OCI-LY7 (cell line): Measurements from ENCODE around the gene ZNF445. TPM values are rescaled to one million over a fixed set of nuclear protein-coding genes. Genes with fewer than 3 reads are reported as not detected.

Experiments
- BruUV-seq: library from RNA; stranded (reverse); fragments of 400-500 nt; replicated peaks from 2 replicates; lab custom pipeline; 2021; lab: Mats Ljungman, UMichigan
- CTCF ChIA-PET: fragments of 300-600 bp; sonication (Branson Sonifier 250); formaldehyde crosslinking; loops from one replicate; lab custom pipeline; 2022; ENCODE audit warnings: antibody characterized with exemption; ENCODE audit not compliant: unreplicated experiment; lab: Charles Lee
- POLR2A ChIA-PET: fragments of 300-600 bp; sonication (Branson Sonifier 250); formaldehyde crosslinking; loops from one replicate; lab custom pipeline; 2022; ENCODE audit warnings: antibody characterized with exemption; lab: Charles Lee
- DNase-seq: peaks from one replicate; pipeline ENCODE4 v3.0.0-alpha.2; 2015; ENCODE audit warnings: low spot score
- H2AFZ ChIP-seq: fragments of 200-600 bp; sonication (generic), shearing (Covaris generic); 2 replicates; pipeline ENCODE4 v1.6.1; 2014; ENCODE audit warnings: mild to moderate bottlenecking, antibody characterized with exemption, low read length, moderate library complexity
- H3K27ac ChIP-seq: fragments of 200-600 bp; sonication (generic); 2 replicates; pipeline ENCODE4 v1.5.1; 2014; ENCODE audit warnings: mixed run types, low read depth, mild to moderate bottlenecking, moderate library complexity, low read length, inconsistent platforms; ENCODE audit not compliant: poor library complexity, severe bottlenecking
- H3K36me3 ChIP-seq: fragments of 200-600 bp; sonication (generic); 2 replicates; pipeline ENCODE4 v1.6.1; 2014; ENCODE audit warnings: mild to moderate bottlenecking, antibody characterized with exemption, low read length, moderate library complexity, mixed read lengths; ENCODE audit not compliant: insufficient read depth
- H3K4me1 ChIP-seq: fragments of 200-600 bp; sonication (generic); 2 replicates; pipeline ENCODE4 v1.5.1; 2014; ENCODE audit warnings: mild to moderate bottlenecking, low read length; ENCODE audit not compliant: insufficient read depth, poor library complexity, severe bottlenecking
- H3K4me2 ChIP-seq: fragments of 200-600 bp; sonication (generic); 2 replicates; pipeline ENCODE4 v1.6.1; 2014; ENCODE audit warnings: mild to moderate bottlenecking, low read length
- H3K4me3 ChIP-seq: fragments of 200-600 bp; sonication (generic); 2 replicates; pipeline ENCODE4 v1.5.1; 2014; ENCODE audit warnings: mild to moderate bottlenecking, low read depth, low read length; ENCODE audit not compliant: poor library complexity, severe bottlenecking
- H3K79me2 ChIP-seq: fragments of 200-600 bp; sonication (generic); 2 replicates; pipeline ENCODE4 v1.6.1; 2016; ENCODE audit warnings: low read depth, mild to moderate bottlenecking, low read length, moderate library complexity, mixed read lengths; ENCODE audit not compliant: insufficient read depth
- H3K9me2 ChIP-seq: fragments of 200-600 bp; sonication (generic); 2 replicates; pipeline ENCODE4 v1.6.1; 2016; ENCODE audit warnings: mild to moderate bottlenecking, low read length, mixed read lengths; ENCODE audit not compliant: insufficient read depth
- H3K9me3 ChIP-seq: fragments of 200-600 bp; sonication (generic); 2 replicates; pipeline ENCODE4 v1.6.1; 2014; ENCODE audit warnings: mild to moderate bottlenecking, mixed run types, low read length, mixed read lengths
- H4K20me1 ChIP-seq: fragments of 200-600 bp; sonication (generic); 2 replicates; pipeline ENCODE4 v1.6.1; 2014; ENCODE audit warnings: mild to moderate bottlenecking, antibody characterized with exemption, low read length, moderate library complexity, mixed read lengths; ENCODE audit not compliant: insufficient read depth
- CTCF ChIP-seq: fragments of 200-600 bp; sonication (generic); conservative IDR thresholded peaks from 2 replicates; pipeline ENCODE4 v1.5.1; 2014; ENCODE audit warnings: mild to moderate bottlenecking, antibody characterized with exemption, low read length, moderate library complexity, mixed read lengths
- EZH2phosphoT487 ChIP-seq: fragments of 200-600 bp; sonication (generic); IDR thresholded peaks from 2 replicates; pipeline ENCODE4 v1.6.1; 2018; ENCODE audit warnings: low read depth, borderline replicate concordance, mild to moderate bottlenecking, mixed run types, antibody characterized with exemption, low read length, moderate library complexity, mixed read lengths
- intact Hi-C: fragments of 100-400 bp; cut with micrococcal nuclease; formaldehyde crosslinking; loops from one replicate; pipeline ENCODE4 v1.10.0; 2022; ENCODE audit not compliant: unreplicated experiment
- total RNA-seq, 2 experiments: library from RNA; depleted of rRNA in 1 of 2; stranded (reverse); fragments of >200 nt in 1 of 2; shearing (Covaris generic) in 1 of 2; gene quantifications; 2 replicates each; pipeline ENCODE4 v1.2.3, GENCODE V29; 2014 to 2022

Gene ZNF445
- total RNA-seq, 2 experiments from 2014 or later = 3.4 to 11.7 TPM

GRCh38 chr3:44439499-44440295 is 37.8 kb downstream of the ZNF445 start:
- DNase-seq = peak; percentile 77
- intact Hi-C loops = no loop called here
- Histone ChIP-seq H2AFZ (peak overlapping the region; percentile 85), H3K4me2 (peak overlapping the region; percentile 45), H4K20me1 (no peaks in the 10 kb centered on the region), H3K27ac (no peak overlapping the region), H3K9me2 (no peaks in the 10 kb centered on the region), H3K36me3 (no peaks in the 10 kb centered on the region), H3K79me2 (no peaks in the 10 kb centered on the region), H3K4me1 (peaks cover 14% of the 10 kb centered on the region), H3K4me3 (peak overlapping the region; percentile 4), H3K9me3 (no peaks in the 10 kb centered on the region)
- ChIA-PET POLR2A (interaction anchor here (0.8 to 1.6 kb wide), 6 partner anchors 12 to 101 kb away, joined by 3 to 5 read pairs (median 4); partner anchors contain the start of gene TCAIM), CTCF (no interaction called here)
- no TSS peak for BruUV-seq
- TF ChIP-seq CTCF (no peak), EZH2phosphoT487 (no peak)

- no peak for DNase-seq
- no peaks in the 10 kb centered on the region for H3K9me3 ChIP-seq
- H3K4me1 ChIP-seq = peaks cover 14% of the 10 kb centered on the region
- intact Hi-C loops = no loop called here
- H3K27ac ChIP-seq = no peak overlapping the region
- no peak overlapping the region for H2AFZ ChIP-seq
- TF ChIP-seq EZH2phosphoT487 (no peak), CTCF (no peak)
- H3K4me3 ChIP-seq = no peak overlapping the region
- BruUV-seq = no TSS peak
- no peaks in the 10 kb centered on the region for H3K36me3 ChIP-seq
- H4K20me1 ChIP-seq = no peaks in the 10 kb centered on the region
- H3K9me2 ChIP-seq = no peaks in the 10 kb centered on the region
- no peak overlapping the region for H3K4me2 ChIP-seq
- H3K79me2 ChIP-seq = no peaks in the 10 kb centered on the region
- POLR2A ChIA-PET = no interaction called here
- CTCF ChIA-PET = no interaction called here
Measured at GRCh38 chr3:44437800-44438199, 39.7 kb downstream of the ZNF445 start.

- no peaks in the 10 kb centered on the region for H4K20me1 ChIP-seq
- BruUV-seq = no TSS peak
- H3K9me3 ChIP-seq = no peaks in the 10 kb centered on the region
- TF ChIP-seq CTCF (no peak), EZH2phosphoT487 (no peak)
- no peak overlapping the region for H3K27ac ChIP-seq
- ChIA-PET CTCF (no interaction called here), POLR2A (interaction anchor here (0.6 to 0.7 kb wide), 3 partner anchors 70 to 203 kb away, joined by 3 to 10 read pairs (median 4); no protein-coding TSS in a partner anchor)
- H3K79me2 ChIP-seq = no peaks in the 10 kb centered on the region
- intact Hi-C loops = no loop called here
- H3K4me2 ChIP-seq = no peak overlapping the region
- H2AFZ ChIP-seq = no peak overlapping the region
- no peak overlapping the region for H3K4me3 ChIP-seq
- H3K9me2 ChIP-seq = no peaks in the 10 kb centered on the region
- no peak for DNase-seq
- peaks cover 14% of the 10 kb centered on the region for H3K4me1 ChIP-seq
- no peaks in the 10 kb centered on the region for H3K36me3 ChIP-seq
Measured at GRCh38 chr3:44436181-44436580, 41.3 kb downstream of the ZNF445 start.
